GM10847 (cell line): ENCODE measurements around the gene SLC41A3.

Experiments used
- POLR2A ChIP-seq: IDR thresholded peaks from 2 replicates; pipeline ENCODE4 v1.6.1; 2011; ENCODE audit not compliant: insufficient read length; ENCODE audit errors: extremely low read depth

The SLC41A3 gene

DNA sequence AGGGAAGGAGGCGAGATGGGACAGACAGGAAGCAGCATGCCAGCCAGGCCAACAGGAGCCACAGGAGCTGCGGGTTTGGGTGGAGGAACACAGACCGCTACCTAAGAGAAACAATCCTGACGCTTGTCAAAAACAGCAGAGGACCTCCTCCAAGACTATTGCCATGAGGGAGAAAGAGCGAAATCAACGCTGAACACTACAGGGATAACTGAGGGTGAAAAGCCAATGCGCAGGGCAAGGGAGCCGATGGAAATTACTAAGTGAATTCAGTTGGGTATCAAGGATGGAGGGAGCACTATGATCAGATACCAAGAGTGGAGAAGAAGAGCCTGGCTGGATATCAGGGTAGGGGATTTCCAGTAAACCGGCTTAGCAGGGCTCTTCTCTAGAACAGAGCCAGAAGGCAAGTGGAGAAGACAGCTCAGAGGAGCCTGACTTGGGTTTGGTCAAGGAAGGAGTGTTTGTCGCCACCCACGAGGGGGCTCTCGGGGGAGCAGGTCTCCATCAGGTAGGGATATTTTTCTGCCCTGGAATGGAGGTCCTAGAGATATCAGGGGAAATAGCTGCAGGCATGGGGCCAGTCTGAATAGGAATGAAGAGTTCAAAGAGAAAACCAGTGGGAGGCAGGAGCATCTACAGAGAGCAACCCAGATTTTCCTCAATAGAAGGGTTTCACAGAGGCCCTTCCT is 48.4 kb downstream of the SLC41A3 start:
- TF ChIP-seq POLR2A = no peak

DNA sequence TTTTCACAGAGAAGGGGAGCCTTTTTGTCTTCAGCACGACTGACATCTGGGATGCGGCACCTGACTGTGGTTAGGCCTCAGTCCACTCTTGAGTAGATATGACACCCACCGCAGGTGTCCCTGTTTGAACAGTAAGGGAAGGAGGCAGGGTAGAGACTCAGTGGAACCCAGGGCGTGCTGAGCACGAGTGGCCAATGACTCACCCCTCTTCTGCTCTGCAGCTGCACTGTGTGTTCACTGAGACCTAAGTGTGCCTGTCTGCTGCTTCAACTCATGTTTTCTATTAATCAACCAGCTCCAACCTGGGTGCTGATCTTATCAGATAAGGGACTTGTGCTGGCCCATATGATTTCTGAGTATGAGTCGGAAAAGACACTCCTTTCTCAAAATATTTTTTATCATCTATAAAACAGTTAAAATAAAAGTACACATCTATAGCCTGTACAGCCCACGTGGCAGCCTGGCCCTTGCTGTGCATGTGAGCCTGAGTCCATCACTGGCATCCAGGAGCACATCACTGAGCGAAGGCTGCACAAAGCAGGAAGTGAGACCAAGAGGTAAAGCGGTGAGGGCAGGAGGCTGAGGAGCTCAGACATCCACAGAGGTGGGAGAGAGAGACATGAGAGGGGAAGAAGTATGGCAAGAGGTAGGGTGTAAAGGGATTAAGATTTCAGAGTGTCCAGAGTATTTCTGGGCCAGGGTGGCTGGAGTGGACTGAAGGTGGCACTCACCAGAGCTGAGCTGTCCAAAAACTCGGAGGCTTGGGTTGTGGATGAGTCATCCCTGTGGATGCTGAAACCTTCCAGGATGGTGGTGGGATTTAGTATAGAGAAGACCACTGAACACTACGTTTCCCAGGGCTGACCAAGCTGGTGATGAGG is 49.2 kb downstream of the SLC41A3 start:
- TF ChIP-seq POLR2A = no peak

- TF ChIP-seq POLR2A = no peak
Measured at GRCh38 chr3:126033765-126034164, 50.2 kb downstream of the SLC41A3 start.

GRCh38 chr3:126033051-126033745 is 50.7 kb downstream of the SLC41A3 start:
- TF ChIP-seq POLR2A = no peak

DNA sequence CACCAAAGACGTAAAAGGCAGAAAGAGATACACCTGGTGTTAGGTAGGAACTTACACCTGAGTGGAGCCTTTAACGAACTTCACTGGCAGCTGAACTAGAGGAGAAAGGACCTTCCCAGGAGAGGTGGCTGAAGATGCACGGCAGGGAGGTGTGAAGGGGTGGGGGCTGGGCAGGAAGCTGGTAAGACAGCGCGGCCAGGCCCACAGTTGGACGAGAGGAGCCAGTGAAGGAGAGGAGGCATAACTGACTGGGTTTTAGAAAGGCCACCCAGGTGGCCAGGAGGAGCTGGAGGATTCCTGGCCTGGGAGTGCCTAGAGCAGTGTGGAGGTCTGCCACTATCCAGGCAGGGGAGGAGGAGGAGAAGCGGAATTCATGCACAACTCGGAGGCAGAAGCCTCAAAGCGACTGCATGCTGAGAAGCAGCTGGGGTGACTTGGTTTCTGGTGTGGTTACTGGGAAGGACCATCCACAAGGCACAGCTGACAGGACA is 51.9 kb downstream of the SLC41A3 start:
- TF ChIP-seq POLR2A = no peak

DNA sequence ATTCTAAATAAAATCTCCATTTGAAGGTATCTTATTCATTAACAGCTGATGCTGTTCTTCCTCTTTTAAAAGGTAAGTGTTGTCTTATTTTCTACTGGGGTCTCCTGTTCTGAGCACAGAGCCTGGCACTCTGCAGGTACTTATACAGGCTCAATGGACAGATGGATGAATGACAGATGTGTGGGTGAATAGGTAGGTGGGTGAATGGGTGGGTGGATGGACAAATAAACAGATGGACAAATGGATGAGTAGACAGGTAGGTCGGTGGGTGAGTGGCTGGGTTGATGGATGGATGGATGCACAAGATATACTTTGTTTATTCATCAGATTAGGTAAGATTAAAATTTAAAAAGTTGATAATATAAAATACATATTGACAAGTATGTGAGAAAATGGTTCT is 53.5 kb downstream of the SLC41A3 start:
- no peak for TF ChIP-seq POLR2A

DNA sequence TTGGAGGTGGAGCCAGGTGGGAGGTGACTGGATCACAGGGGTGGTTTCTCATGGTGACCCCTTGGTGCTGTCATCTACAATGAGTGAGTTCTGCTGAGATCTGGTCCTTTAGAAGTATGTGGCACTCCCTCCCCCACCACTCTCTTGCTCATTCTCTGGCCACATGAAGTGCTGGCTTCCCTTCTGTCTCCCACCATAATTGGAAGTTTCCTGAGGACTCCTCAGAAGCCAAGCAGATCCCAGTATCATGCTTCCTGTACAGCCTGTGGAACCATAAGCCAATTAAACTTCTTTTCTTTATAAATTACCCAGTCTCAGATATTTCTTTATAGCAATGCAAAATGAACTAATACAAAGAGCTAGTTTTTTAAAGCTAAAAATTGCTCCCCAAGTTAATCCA is 54.7 kb downstream of the SLC41A3 start:
- TF ChIP-seq POLR2A = no peak

DNA sequence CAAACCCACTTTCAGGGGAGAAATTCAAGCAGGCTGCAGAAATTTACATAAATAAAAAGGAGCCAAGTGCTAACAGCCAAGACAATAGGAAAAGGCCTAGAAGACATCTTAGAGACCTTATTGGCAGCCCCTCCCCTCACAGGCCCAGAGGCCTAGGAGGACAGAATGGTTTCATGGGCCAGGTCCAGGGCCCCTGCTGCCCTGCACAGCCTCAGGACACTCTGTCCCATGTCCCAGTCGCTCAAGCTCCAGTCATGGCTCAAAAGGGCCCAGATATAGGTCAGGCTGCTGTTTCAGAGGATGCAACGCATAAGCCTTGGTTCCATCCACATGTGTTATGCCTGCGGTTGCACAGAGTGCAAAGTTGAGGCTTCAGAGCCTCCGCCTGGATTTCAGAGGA is 55.8 kb downstream of the SLC41A3 start:
- no peak for TF ChIP-seq POLR2A

DNA sequence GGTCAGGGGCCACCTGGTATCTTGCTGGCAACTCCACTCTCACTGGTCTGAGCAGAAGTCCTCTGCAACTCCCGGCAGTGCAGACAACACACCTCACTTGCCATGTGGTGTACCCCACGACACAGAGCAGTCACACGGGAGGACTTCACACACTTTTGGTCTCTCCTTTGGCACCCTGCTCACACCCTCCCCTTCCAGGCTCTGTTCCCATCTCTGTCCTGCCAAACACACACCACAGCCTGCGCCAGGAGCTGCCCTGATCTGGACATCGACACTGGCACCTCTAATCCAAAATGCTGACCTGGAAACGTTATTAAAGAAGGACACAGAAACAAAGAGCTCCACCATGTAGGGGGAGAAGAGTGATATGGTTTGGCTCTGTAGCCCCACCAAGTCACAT is 57.2 kb downstream of the SLC41A3 start:
- TF ChIP-seq POLR2A = no peak

DNA sequence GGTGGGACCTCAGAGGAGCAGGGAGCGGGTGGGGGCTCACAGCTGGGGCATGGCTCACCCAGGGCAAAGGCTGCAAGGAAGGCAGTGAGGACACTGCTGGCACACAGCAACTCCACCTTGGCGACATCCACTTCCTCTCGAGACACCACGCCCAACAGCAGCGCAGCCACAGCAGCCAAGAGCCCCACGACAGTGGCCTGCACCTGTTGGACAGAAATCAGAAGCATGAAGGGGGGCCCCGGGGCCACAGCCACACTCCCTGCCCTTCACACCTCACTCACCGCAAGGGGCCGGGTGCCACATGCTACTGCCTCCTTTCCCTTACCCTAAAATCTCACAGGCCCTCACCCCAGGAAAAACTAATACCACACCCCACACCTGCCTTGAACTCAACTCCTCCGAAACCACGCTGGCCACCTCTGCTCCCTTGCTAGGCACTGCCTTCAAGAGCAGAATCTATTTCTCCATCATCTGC is 57.6 kb downstream of the SLC41A3 start:
- no peak for TF ChIP-seq POLR2A

DNA sequence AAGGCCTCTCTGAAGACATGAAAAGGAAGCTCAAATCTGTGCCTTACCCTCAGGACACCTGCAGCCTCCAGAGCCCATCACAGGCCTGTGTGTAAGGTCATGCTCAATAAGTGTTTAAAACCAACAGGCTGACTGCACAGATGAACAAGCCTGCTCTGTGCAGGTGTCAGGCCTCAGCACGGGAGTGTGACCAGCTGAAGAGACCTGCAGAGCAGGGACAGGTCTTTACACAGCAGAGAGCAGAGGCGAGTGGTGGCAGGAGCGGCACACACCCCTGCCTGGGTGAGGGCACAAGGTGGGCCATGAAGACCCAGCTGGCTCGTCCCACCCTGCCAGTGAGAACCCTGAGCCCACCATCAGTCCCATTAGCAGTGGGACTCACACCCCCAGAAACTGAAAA is 58.1 kb downstream of the SLC41A3 start:
- no peak for TF ChIP-seq POLR2A

- no peak for TF ChIP-seq POLR2A
Measured at GRCh38 chr3:126025116-126025729, 58.7 kb downstream of the SLC41A3 start.

- no peak for TF ChIP-seq POLR2A
Measured at GRCh38 chr3:126024049-126024854, 59.7 kb downstream of the SLC41A3 start.

DNA sequence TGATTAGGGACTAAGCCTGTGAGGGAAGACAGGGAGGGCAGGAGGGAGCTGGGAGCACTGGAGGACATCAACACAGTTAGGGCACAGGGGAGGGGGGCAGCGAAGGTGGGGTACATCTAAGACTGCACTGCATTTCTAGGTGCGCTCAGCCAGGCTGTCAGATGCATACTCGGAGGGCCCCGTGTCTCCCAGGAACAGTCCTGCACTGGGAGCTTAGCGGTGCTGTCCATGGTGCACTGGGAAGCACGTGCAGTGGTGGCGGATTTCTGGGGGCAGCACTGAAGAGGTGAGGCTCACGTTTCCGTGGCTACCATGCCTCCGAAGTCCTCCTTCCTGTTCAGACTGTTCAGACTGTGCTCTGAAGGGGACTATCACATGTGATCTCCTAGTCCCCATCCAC is 60.5 kb downstream of the SLC41A3 start:
- TF ChIP-seq POLR2A = no peak

DNA sequence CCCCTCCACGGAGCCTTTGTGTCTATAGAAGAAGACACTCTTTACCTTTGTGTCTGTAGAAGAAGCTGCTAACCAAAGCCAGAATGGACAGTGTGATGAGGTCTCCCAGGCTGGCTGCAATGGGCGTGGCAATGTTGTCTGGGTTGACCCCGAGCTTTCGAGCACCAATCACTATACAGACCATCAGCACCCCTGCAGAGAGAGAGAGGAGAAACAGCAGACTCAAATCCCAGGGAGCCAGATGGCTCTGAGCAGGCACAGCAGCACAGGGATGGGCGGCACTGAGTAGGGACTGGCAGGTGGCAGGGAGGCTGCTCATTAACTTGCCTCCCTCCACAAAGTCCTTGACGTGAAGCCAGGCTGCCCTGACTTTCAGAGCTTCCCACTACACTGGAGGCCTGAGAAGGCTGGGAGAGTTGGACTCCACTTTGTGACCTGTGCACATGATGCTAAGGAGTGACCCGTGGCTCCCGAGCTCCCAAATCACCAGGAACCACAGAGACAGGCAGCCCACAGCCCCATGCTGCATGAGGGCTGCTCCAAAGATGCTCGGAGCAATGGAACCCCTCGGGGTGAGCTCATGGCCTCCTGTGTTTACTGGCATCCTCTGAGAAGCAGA is 61.1 kb downstream of the SLC41A3 start:
- no peak for TF ChIP-seq POLR2A
